Psoas muscle (tissue), 8 donors: ENCODE data around the gene ACAP3. TPM values are rescaled to one million over a fixed set of nuclear protein-coding genes. Genes with fewer than 3 reads are reported as not detected.

Source experiments
- ATAC-seq, 4 donors: fragments of 200-7000 bp; cut with Tn5 transposase; one replicate each; pipeline ENCODE4 v1.9.1; 2020; ENCODE audit warnings: moderate library complexity in 3 of 4, mild to moderate bottlenecking in 2 of 4
- DNase-seq, 2 donors: peaks; one replicate each; pipeline ENCODE4 v3.0.0-alpha.2; 2020
- H3K27ac ChIP-seq: fragments of 200-600 bp; one replicate; pipeline ENCODE4 v1.8.0; 2022
- H3K27me3 ChIP-seq, 3 donors: fragments of 200-600 bp in 1 of 3; one replicate each; pipeline versions ENCODE4 v1.6.1 to v1.8.0; 2013 to 2022; ENCODE audit warnings: low read length in 2 of 3, mild to moderate bottlenecking in 2 of 3, moderate library complexity in 1 of 3; ENCODE audit not compliant: insufficient read depth in 3 of 3
- H3K36me3 ChIP-seq, 2 donors: fragments of 200-600 bp in 1 of 2; one replicate each; pipeline versions ENCODE4 v1.6.1 to v1.8.0; 2013 to 2022; ENCODE audit warnings: low read depth in 1 of 2, mild to moderate bottlenecking in 1 of 2, moderate library complexity in 1 of 2; ENCODE audit not compliant: insufficient read depth in 1 of 2
- H3K4me1 ChIP-seq: fragments of 200-600 bp; one replicate; pipeline ENCODE4 v1.8.0; 2022
- H3K4me3 ChIP-seq: fragments of 200-600 bp; one replicate; pipeline ENCODE4 v1.8.0; 2022; ENCODE audit warnings: mild to moderate bottlenecking
- H3K9me3 ChIP-seq: fragments of 200-600 bp; one replicate; pipeline ENCODE4 v1.8.0; 2022
- WGBS, 3 donors: extraction: QIAGEN DNeasy Blood & Tissue Kit; methylation state at CpG; one replicate each; pipeline versions ENCODE4 v1.1.6 to v1.1.7; 2013; 5-methylcytosine and 5-hydroxymethylcytosine counted together
- intact Hi-C, 2 donors: fragments of 100-400 bp; cut with DNase I; formaldehyde crosslinking; loops; one replicate each; pipeline versions ENCODE4 v1.11.0 to v1.14.2; 2022
- polyA plus RNA-seq, 3 donors: library from polyadenylated mRNA; stranded (reverse); fragments of 200-250 nt; gene quantifications; one replicate each; pipeline ENCODE4 v1.2.3, GENCODE V29; 2013
- total RNA-seq, 4 donors: library from RNA; stranded (reverse); fragmentation: NEBNext Ultra II Directional in 2 of 4; extraction: Animal tissue kit (Norgen Biotek cat#: 25700) in 2 of 4; gene quantifications; one replicate each; pipeline versions ENCODE4 v1.2.1 to v1.2.4, GENCODE V29; 2021 to 2023
- TF ChIP-seq, protein P1 (sequence below): fragments of 200-600 bp; IDR thresholded peaks from one replicate; pipeline ENCODE4 v1.8.0; 2022; ENCODE audit warnings: antibody characterized with exemption
- donor health status: healthy with polysubstance abuse.
- donor health status: DM: no; HTN: no; CAD: no; lungs with moderate emphysema.
- donor health status: Bipolar disorder and iron deficiency.
- donor health status: healthy.
- donor health status: DM: yes; HTN: yes; CAD: no.
- donor health status: DM: no; HTN: no; CAD: no.
- donor health status: DM: no; HTN: no; CAD: no.
- donor health status: DM: yes; HTN: yes; CAD: no.

The ACAP3 gene
- total and polyA plus RNA-seq, 7 donors, result 14.7 to 32.0 (median 23.7) TPM

DNA sequence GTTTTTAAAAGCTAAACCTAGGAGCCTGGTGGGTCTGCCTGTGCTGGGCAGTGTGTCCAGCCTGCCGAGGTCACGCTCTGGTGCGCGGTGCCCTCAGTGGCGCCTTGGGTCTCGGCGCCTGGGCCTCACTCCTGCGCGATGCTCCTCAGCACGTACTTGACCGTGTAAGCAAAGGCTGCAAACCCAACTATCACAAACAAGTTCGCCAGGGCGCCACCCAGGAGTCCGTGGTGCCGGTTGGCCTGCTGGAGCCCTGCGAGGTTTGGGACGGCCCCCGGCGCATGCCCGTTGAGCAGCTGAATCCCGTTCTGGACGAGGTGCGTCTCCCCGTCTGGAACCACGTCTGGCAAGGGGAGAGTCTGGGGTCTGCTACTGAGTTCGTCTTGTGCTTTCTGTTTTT lies 52.7 kb downstream of the ACAP3 start:
- TF ChIP-seq, protein P1, sequence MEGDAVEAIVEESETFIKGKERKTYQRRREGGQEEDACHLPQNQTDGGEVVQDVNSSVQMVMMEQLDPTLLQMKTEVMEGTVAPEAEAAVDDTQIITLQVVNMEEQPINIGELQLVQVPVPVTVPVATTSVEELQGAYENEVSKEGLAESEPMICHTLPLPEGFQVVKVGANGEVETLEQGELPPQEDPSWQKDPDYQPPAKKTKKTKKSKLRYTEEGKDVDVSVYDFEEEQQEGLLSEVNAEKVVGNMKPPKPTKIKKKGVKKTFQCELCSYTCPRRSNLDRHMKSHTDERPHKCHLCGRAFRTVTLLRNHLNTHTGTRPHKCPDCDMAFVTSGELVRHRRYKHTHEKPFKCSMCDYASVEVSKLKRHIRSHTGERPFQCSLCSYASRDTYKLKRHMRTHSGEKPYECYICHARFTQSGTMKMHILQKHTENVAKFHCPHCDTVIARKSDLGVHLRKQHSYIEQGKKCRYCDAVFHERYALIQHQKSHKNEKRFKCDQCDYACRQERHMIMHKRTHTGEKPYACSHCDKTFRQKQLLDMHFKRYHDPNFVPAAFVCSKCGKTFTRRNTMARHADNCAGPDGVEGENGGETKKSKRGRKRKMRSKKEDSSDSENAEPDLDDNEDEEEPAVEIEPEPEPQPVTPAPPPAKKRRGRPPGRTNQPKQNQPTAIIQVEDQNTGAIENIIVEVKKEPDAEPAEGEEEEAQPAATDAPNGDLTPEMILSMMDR, result no peak
- intact Hi-C loops, result loop anchor here in 1 of 2 donors (10.0 kb wide), 1 partner anchor 220 kb away; no protein-coding TSS in a partner anchor
- Histone ChIP-seq H3K9me3 (no peaks in the 10 kb centered on the region), H3K27me3 (no peaks in the 10 kb centered on the region), H3K36me3 (peaks cover 4 to 66% of the 10 kb centered on the region in 2 donors), H3K4me1 (no peaks in the 10 kb centered on the region), H3K27ac (no peak overlapping the region), H3K4me3 (no peak overlapping the region)
- WGBS, 3 donors, result 91 to 96% (median 93%) methylated on average over 26 of the region's 26 CpGs
- DNase-seq, result no peak
- no peak for ATAC-seq

DNA sequence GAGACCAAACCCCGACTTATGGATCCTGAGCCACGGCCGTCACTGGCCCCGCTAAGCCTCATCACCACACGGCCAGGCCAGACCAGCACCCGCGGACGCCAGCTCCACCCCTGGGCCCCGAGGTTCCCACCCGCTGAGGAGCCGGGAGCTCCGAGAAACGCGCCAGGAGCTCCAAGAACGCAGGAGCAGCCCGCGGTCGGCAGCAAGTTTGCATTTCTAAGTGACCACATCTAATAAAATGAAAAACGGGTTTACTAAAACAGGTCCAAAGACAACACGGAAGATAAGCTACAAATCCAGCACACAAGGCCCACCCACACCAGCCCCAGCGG lies 53.1 kb downstream of the ACAP3 start:
- TF ChIP-seq, protein P1, result no peak
- no peak for DNase-seq

DNA sequence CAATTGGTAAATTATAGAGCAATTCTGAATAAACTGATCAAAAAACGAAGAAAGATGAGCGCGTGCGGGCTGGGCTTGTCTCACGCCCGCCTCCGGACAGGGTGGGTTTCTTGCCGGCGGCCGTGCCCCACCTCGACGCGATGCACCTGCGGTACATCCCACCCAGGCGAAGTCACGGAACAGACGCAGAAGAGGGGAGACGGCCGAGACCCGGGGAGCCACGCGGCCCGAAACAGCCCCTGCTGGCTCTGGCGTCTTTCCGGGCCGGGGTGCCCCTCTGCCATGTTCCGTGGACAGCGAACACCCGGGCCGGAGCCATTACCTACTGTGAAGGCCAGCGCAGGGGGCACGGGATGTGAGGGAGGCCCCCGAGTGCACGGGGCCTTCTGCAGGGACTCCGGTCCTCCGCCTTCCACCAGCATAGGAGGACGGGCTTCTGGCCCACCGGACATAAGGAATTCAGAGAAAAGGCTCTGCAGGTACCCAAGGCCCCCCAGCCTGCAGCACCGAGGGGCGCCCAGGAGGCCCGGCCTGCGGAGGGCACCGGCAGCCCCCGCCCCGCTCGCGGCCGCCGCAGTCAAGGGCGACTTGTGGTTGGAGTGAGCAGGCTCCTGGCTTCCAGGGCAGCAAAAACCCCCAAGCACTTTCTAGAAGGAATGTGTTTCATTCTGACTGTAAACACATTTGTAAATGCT lies 53.6 kb downstream of the ACAP3 start:
- ATAC-seq, result no peak

More for the DNA sequence above, 53.1 kb downstream of the ACAP3 start:
- no peak for ATAC-seq
- Histone ChIP-seq H3K4me3 (no peak overlapping the region), H3K27ac (no peak overlapping the region), H3K36me3 (peaks cover 4 to 61% of the 10 kb centered on the region in 2 donors), H3K27me3 (no peaks in the 10 kb centered on the region), H3K9me3 (no peaks in the 10 kb centered on the region), H3K4me1 (no peaks in the 10 kb centered on the region)
- 85 to 87% (median 86%) methylated on average over 21 of the region's 21 CpGs for WGBS, 3 donors
- intact Hi-C loops, result loop anchor here in 1 of 2 donors (10.0 kb wide), 1 partner anchor 220 kb away; no protein-coding TSS in a partner anchor

DNA sequence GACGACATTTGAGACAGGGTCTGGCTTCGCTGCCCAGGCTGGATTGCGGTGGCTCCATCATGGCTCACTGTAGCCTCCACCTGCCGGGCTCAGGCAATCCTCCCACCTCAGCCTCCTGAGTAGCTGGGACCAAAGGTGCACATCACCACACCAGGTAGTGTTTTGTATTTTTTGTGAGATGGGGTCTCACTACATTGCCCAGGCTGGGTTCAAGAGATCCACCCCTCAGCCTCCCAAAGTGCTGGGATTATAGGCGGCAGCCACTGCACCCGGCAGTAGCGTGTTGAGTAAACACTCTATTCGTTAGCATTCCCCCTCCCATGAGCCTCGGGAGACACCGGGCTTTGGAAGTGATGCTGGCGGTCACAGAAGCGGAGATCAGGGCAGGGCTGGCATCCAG lies 54.4 kb downstream of the ACAP3 start:
- no peak overlapping the region for H3K27ac ChIP-seq
- intact Hi-C loops, result loop anchor here in 1 of 2 donors (10.0 kb wide), 1 partner anchor 219 kb away; no protein-coding TSS in a partner anchor
- peaks cover 4 to 50% of the 10 kb centered on the region in 2 donors for H3K36me3 ChIP-seq
- WGBS, 3 donors, result 83 to 85% (median 85%) methylated on average over 12 of the region's 12 CpGs
- DNase-seq, result no peak
- no peaks in the 10 kb centered on the region for H3K27me3 ChIP-seq
- no peak overlapping the region for H3K4me3 ChIP-seq
- TF ChIP-seq, protein P1, result no peak
- no peaks in the 10 kb centered on the region for H3K4me1 ChIP-seq
- H3K9me3 ChIP-seq, result no peaks in the 10 kb centered on the region
- no peak for ATAC-seq

More for the DNA sequence above, 53.6 kb downstream of the ACAP3 start:
- Histone ChIP-seq H3K4me3 (no peak overlapping the region), H3K4me1 (no peaks in the 10 kb centered on the region), H3K9me3 (no peaks in the 10 kb centered on the region), H3K36me3 (peaks cover 4 to 56% of the 10 kb centered on the region in 2 donors), H3K27ac (no peak overlapping the region), H3K27me3 (no peaks in the 10 kb centered on the region)
- WGBS, 3 donors, result 93 to 94% (median 93%) methylated on average over 45 to 50 of the region's 50 CpGs
- intact Hi-C loops, result loop anchor here in 1 of 2 donors (10.0 kb wide), 1 partner anchor 219 kb away; no protein-coding TSS in a partner anchor
- DNase-seq, result no peak
- TF ChIP-seq, protein P1, result no peak
